Measurements from ENCODE around the gene CHGA.

CHGA gene

GRCh38 chr14:92954933-92955332 lies 32.0 kb downstream of the CHGA start:
- H3K27ac ChIP-seq: no peak overlapping the region
- no peak for TF ChIP-seq ZFX (IDR thresholded peaks at IDR 0.05)
- TF ChIP-seq, protein P1, sequence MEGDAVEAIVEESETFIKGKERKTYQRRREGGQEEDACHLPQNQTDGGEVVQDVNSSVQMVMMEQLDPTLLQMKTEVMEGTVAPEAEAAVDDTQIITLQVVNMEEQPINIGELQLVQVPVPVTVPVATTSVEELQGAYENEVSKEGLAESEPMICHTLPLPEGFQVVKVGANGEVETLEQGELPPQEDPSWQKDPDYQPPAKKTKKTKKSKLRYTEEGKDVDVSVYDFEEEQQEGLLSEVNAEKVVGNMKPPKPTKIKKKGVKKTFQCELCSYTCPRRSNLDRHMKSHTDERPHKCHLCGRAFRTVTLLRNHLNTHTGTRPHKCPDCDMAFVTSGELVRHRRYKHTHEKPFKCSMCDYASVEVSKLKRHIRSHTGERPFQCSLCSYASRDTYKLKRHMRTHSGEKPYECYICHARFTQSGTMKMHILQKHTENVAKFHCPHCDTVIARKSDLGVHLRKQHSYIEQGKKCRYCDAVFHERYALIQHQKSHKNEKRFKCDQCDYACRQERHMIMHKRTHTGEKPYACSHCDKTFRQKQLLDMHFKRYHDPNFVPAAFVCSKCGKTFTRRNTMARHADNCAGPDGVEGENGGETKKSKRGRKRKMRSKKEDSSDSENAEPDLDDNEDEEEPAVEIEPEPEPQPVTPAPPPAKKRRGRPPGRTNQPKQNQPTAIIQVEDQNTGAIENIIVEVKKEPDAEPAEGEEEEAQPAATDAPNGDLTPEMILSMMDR (conservative IDR thresholded peaks at IDR 0.05): no peak

DNA sequence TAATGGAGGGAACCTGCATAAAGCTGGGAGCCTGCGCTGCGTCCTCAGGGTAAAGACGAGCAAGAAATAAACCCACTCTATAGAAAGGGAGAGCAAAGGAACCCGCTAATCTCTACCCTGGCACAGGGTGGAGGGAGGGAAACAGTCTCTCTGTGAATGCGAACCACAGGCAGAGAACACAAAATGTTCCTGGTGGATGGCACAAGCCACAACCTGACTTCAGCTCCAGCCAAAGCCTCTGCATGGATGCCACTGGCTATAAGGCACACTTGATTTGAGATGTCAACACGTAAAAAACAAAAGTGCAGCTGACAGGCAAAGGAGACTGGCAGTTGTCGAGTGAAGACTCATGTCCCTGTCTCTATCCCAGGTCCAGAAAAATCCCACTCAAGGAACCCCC lies 32.4 kb downstream of the CHGA start:
- H3K27ac ChIP-seq: no peak overlapping the region
- TF ChIP-seq, protein P1 (conservative IDR thresholded peaks at IDR 0.05): no peak
- TF ChIP-seq ZFX (IDR thresholded peaks at IDR 0.05): no peak

DNA sequence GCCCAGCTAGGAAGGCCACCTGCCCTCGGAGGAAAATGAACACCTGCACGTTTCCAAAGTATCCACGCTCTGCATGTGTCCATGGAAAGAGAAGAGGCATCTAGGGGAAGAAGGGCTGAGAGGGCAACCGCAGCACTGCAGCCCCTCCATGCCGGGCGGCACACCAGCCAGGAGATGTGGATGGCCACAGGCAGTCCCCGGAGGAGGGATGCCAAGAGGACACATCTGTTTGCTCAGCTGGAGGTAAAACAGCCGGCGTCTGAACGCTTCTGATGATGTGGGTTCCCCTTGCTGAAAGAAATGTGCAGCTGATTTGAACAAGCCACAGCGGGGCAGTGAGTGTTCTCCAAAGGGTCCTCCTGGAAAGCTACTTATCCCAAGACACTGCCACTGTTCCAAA lies 34.0 kb downstream of the CHGA start:
- TF ChIP-seq ZFX (IDR thresholded peaks at IDR 0.05): no peak
- TF ChIP-seq, protein P1 (conservative IDR thresholded peaks at IDR 0.05): no peak
- no peak overlapping the region for H3K27ac ChIP-seq

DNA sequence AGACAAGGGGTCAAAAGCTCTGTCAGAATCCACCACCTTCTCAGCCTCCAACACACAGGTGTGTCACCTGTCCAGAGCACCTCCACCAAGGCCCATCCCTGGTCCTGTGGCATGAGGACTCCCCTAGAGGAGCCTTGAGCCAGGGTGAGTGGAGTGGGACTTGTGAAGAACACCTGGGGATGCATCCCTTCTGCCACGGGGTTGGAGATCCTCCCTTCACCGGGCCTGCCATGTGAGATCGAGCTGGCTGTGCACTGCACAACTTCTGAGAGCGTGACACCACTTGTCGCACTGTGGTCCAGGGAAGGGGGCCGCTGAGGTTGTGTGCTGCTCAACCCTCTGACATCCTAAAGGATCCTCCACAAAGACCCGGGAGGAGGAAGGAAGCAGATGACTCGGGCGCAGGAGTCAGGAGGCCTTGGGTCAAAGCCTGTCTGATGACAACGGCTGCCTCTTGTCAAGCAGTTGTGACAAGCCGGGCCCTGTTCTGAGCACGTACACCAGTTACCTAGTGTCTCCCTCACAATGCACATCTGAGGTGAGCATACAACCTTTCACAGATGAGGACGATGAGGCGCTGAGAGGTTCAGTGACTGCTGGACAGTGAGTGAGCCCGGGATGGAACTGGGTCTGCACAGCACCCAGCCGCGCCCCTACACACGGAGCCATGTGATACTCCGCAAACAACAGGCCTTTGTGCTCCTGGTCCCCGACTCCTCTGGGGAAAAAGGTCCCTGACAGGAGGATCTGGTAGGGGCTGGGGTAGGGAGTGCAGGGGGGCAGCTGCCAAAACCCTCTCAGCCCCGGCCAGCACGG lies 35.6 kb downstream of the CHGA start:
- TF ChIP-seq, protein P1 (conservative IDR thresholded peaks at IDR 0.05): no peak
- TF ChIP-seq ZFX (IDR thresholded peaks at IDR 0.05): no peak

DNA sequence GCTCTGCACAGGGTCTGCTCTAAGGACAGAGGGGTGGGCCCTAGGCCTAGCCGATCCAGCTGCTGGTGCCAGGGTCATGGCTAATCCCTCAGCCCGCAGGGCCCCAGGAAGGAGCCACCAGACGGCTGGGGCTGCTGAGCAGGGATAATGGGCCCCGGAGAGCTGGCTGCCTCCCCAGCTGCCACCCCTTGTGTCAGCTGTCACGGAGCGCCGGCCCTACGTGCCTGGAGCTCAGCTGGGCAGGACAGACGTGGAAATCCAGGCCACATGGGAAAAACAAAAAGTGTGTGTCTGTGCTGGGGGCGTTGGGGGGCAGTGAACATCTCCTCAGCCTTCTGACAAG lies 36.2 kb downstream of the CHGA start:
- TF ChIP-seq, protein P1 (conservative IDR thresholded peaks at IDR 0.05): no peak
- no peak for TF ChIP-seq ZFX (IDR thresholded peaks at IDR 0.05)
- no peak overlapping the region for H3K27ac ChIP-seq

More for the DNA sequence above, 35.6 kb downstream of the CHGA start:
- H3K27ac ChIP-seq: no peak overlapping the region

GRCh38 chr14:92959761-92960680 lies 37.1 kb downstream of the CHGA start:
- TF ChIP-seq ZFX (IDR thresholded peaks at IDR 0.05): no peak
- TF ChIP-seq, protein P1 (conservative IDR thresholded peaks at IDR 0.05): no peak
- H3K27ac ChIP-seq: peak overlapping the region; percentile 89
